LoVo (cell line): ENCODE data around the gene BLOC1S5.
"Not testable (repeated sequence)": the region's sequence is repeated elsewhere in the genome, so short reads cannot be mapped to it uniquely, and the experiment has no call there.

Source experiments
- DNase-seq: peaks from one replicate; pipeline ENCODE4 v3.0.0-alpha.2; 2016; ENCODE audit warnings: low spot score

BLOC1S5 gene

GRCh38 chr6:8041913-8042583 lies 22.1 kb downstream of the BLOC1S5 start:
- no peak for DNase-seq

- DNase-seq = not testable (repeated sequence)
Observed at GRCh38 chr6:8034107-8034506, 30.1 kb downstream of the BLOC1S5 start.

GRCh38 chr6:8030920-8031319 lies 33.3 kb downstream of the BLOC1S5 start:
- DNase-seq = no peak

- DNase-seq = no peak
Observed at GRCh38 chr6:8029243-8029870, 34.8 kb downstream of the BLOC1S5 start.

GRCh38 chr6:8027965-8028651 lies 36.1 kb downstream of the BLOC1S5 start:
- DNase-seq = no peak

GRCh38 chr6:8026800-8027199 lies 37.4 kb downstream of the BLOC1S5 start:
- DNase-seq = no peak

GRCh38 chr6:8025191-8025590 lies 39.0 kb downstream of the BLOC1S5 start:
- no peak for DNase-seq

GRCh38 chr6:8023638-8024037 lies 40.6 kb downstream of the BLOC1S5 start:
- no peak for DNase-seq

- no peak for DNase-seq
Observed at GRCh38 chr6:8020083-8020482, 44.1 kb downstream of the BLOC1S5 start.

GRCh38 chr6:8017705-8018104 lies 46.5 kb downstream of the BLOC1S5 start:
- DNase-seq = no peak

GRCh38 chr6:8017276-8017701 lies 46.9 kb downstream of the BLOC1S5 start:
- DNase-seq = no peak

- no peak for DNase-seq
Observed at GRCh38 chr6:8014947-8015346, 49.2 kb downstream of the BLOC1S5 start.

GRCh38 chr6:8013763-8014162 lies 50.4 kb downstream of the BLOC1S5 start:
- no peak for DNase-seq

GRCh38 chr6:8006208-8006607 lies 58.0 kb downstream of the BLOC1S5 start:
- DNase-seq = no peak

- no peak for DNase-seq
Observed at GRCh38 chr6:8005136-8005535, 59.1 kb downstream of the BLOC1S5 start.

GRCh38 chr6:8000636-8001035 lies 63.6 kb downstream of the BLOC1S5 start:
- DNase-seq = no peak

GRCh38 chr6:8000188-8000596 lies 64.0 kb downstream of the BLOC1S5 start:
- no peak for DNase-seq

- no peak for DNase-seq
Observed at GRCh38 chr6:7999201-7999600, 65.0 kb downstream of the BLOC1S5 start.

GRCh38 chr6:7998103-7998725 lies 66.0 kb downstream of the BLOC1S5 start:
- no peak for DNase-seq

- DNase-seq = no peak
Observed at GRCh38 chr6:7997286-7997685, 66.9 kb downstream of the BLOC1S5 start.

GRCh38 chr6:7996538-7997111 lies 67.6 kb downstream of the BLOC1S5 start:
- no peak for DNase-seq

- DNase-seq = no peak
Observed at GRCh38 chr6:7993952-7994351, 70.2 kb downstream of the BLOC1S5 start.

GRCh38 chr6:7993399-7993798 lies 70.8 kb downstream of the BLOC1S5 start:
- no peak for DNase-seq
